GM19351 (cell line): Measurements from ENCODE around the gene EML3.
A peak's percentile ranks its signal among the peaks of the same experiment; 100 is the strongest.
"Not testable (repeated sequence)": the region's sequence is repeated elsewhere in the genome, so short reads cannot be mapped to it uniquely, and the experiment has no call there.

Experiments
- ATAC-seq: cut with Tn5 transposase; IDR thresholded peaks from one replicate; pipeline ENCODE4 v1.9.1; 2021; ENCODE audit warnings: mild to moderate bottlenecking, moderate library complexity; ENCODE audit not compliant: unreplicated experiment

Gene EML3

GRCh38 chr11:62621567-62622470, 9.2 kb upstream of the EML3 start, which contains the start of gene B3GAT3:
Gene B3GAT3, minus strand, starts transcription at chr11:62621986. Its CDS starts 39 bp downstream, at chr11:62621947.
- ATAC-seq = peak; percentile 95

- ATAC-seq = no peak
Observed at GRCh38 chr11:62621027-62621566, 8.5 kb upstream of the EML3 start.

GRCh38 chr11:62616957-62617356, 4.4 kb upstream of the EML3 start:
- not testable (repeated sequence) for ATAC-seq

- ATAC-seq = no peak
Observed at GRCh38 chr11:62615521-62615920, 2.9 kb upstream of the EML3 start.

GRCh38 chr11:62614275-62614674, 1.7 kb upstream of the EML3 start:
- no peak for ATAC-seq

- ATAC-seq = no peak
Observed at GRCh38 chr11:62613291-62613778, 760 bp upstream of the EML3 start.

GRCh38 chr11:62611705-62612365, 740 bp downstream of the EML3 start:
- peak; percentile 38 for ATAC-seq

- no peak for ATAC-seq
Observed at GRCh38 chr11:62610814-62611704, 1.5 kb downstream of the EML3 start.

GRCh38 chr11:62610403-62610802, 2.2 kb downstream of the EML3 start:
- no peak for ATAC-seq

GRCh38 chr11:62608776-62609175, 3.8 kb downstream of the EML3 start:
- ATAC-seq = no peak

- ATAC-seq = no peak
Observed at GRCh38 chr11:62607714-62608113, 4.9 kb downstream of the EML3 start.

GRCh38 chr11:62605902-62606301, 6.7 kb downstream of the EML3 start:
- no peak for ATAC-seq

GRCh38 chr11:62605467-62605866, 7.1 kb downstream of the EML3 start:
- ATAC-seq = no peak

- no peak for ATAC-seq
Observed at GRCh38 chr11:62604460-62605120, 8.0 kb downstream of the EML3 start.

GRCh38 chr11:62603776-62604299, 8.7 kb downstream of the EML3 start:
- ATAC-seq = no peak

GRCh38 chr11:62603072-62603408, 9.5 kb downstream of the EML3 start:
- ATAC-seq = no peak

GRCh38 chr11:62602141-62603071, 10.2 kb downstream of the EML3 start:
- ATAC-seq = no peak

- peak; percentile 72 for ATAC-seq
Observed at GRCh38 chr11:62601372-62602140, 11.0 kb downstream of the EML3 start, which contains the start of gene MTA2. Gene MTA2, minus strand, starts transcription at chr11:62601865. Its CDS starts 415 bp downstream, at chr11:62601450.
